GM19324 (cell line): ENCODE data around the gene FZD1.

Experiments
- ATAC-seq: cut with Tn5 transposase; IDR thresholded peaks from one replicate; pipeline ENCODE4 v1.9.1; 2021; ENCODE audit warnings: mild to moderate bottlenecking, moderate library complexity; ENCODE audit not compliant: unreplicated experiment, low FRiP score

Gene FZD1

GRCh38 chr7:91264046-91264923 is at the start of gene FZD1:
FZD1 (plus strand) TSS chr7:91264433; CDS start chr7:91264881, 448 bp downstream.
- peak; percentile 94 for ATAC-seq

GRCh38 chr7:91226411-91226810 is 37.8 kb upstream of the FZD1 start:
- ATAC-seq: no peak

GRCh38 chr7:91228327-91228726 is 35.9 kb upstream of the FZD1 start:
- ATAC-seq: no peak

GRCh38 chr7:91228927-91229558 is 35.2 kb upstream of the FZD1 start:
- no peak for ATAC-seq

GRCh38 chr7:91230100-91230499 is 34.1 kb upstream of the FZD1 start:
- no peak for ATAC-seq

GRCh38 chr7:91230503-91230902 is 33.7 kb upstream of the FZD1 start:
- ATAC-seq: no peak

DNA sequence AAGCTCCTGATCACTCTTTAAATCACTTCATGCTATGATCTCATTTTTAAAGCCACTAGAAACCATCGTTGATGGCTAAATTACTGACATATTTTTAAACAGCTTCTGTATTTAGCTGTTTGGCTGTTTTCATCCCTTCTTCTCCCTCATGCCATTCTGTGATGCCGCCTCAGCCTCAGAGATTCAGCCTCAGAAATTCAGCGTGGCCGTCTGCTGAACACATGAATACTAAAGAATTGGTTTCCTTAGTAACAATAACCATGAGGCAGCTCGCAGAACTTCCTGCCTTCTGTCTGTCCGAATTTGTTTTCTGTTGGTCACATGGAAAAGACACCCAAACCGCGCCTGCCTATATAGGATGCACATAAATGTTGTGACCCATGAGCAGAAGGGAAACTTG is 31.0 kb upstream of the FZD1 start:
- ATAC-seq: no peak

- ATAC-seq: no peak
Measured at GRCh38 chr7:91235211-91235832, 28.9 kb upstream of the FZD1 start.

GRCh38 chr7:91239171-91239604 is 25.0 kb upstream of the FZD1 start:
- no peak for ATAC-seq

DNA sequence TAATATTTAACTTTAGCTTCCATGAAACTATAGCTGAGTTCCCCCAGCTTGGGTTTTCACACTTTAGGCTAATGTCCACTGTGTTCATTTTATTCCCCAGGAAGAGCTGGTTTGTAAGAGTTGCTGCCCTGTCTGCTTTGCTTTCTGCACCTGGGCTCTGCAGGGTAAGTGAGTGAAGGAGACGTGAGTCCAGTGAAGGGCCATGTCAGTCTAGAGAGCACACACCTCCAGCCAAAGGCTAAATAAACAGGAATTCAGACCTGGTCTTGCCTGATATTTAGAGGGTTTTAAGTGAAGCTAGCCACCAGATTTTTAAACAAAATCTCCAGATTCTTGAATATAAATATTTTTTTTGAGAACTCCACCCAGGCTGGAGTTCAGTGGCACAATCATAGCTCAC is 24.5 kb upstream of the FZD1 start:
- no peak for ATAC-seq

GRCh38 chr7:91240376-91240941 is 23.8 kb upstream of the FZD1 start:
- ATAC-seq: no peak

GRCh38 chr7:91242097-91242844 is 22.0 kb upstream of the FZD1 start:
- ATAC-seq: no peak

DNA sequence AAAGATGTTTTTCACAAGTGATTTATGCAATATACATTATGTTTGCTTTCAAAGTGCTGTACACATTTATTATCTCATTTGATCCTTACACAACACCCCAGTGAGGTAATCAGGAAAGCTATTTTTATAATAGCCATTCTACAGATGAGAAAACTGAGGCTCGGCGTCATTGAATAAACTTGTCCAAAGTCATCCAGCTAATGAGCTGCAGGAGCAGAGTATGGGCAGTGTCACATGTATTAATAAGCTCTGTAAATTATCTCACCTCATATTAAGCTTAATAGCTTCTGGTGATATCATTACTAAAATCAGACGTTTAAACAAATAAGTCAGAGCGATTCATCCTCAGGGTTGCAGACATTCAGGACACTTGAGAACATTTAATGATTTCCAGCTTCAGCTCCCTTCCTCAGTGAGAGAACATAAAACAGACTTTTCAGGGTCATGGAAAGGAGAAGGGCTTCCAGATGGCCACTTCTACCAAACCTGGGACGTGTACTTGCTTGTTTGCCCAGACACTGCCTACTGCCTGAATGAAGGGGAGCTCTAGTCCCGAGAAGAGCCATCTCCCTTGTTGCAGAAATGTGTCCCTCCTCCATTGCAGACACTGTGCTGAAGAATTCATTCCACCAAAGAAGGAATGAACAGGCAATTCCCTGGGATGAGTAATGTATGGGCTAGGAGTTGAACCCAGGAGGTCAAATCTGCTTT is 20.5 kb upstream of the FZD1 start:
- ATAC-seq: no peak

DNA sequence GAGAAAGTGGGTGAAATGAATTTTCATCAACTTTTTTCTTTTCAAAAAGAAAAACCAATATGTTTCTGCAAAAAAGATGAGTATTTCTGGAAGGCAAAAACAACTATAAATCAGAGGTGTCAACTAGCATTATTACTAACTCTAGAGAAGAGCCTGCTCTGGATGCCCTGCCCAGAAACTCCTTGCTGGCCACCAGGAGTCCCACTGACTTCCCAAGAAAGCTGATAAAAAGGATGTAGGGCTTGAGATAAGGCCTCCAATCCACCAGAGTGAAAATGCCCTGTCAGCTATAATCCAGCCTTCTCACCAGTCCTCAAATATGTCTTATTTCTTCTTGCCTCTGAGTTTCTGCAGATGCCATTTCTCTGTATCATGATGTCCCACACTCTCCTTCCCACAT is 16.7 kb upstream of the FZD1 start:
- no peak for ATAC-seq

- ATAC-seq: no peak
Measured at GRCh38 chr7:91248996-91249395, 15.2 kb upstream of the FZD1 start.

DNA sequence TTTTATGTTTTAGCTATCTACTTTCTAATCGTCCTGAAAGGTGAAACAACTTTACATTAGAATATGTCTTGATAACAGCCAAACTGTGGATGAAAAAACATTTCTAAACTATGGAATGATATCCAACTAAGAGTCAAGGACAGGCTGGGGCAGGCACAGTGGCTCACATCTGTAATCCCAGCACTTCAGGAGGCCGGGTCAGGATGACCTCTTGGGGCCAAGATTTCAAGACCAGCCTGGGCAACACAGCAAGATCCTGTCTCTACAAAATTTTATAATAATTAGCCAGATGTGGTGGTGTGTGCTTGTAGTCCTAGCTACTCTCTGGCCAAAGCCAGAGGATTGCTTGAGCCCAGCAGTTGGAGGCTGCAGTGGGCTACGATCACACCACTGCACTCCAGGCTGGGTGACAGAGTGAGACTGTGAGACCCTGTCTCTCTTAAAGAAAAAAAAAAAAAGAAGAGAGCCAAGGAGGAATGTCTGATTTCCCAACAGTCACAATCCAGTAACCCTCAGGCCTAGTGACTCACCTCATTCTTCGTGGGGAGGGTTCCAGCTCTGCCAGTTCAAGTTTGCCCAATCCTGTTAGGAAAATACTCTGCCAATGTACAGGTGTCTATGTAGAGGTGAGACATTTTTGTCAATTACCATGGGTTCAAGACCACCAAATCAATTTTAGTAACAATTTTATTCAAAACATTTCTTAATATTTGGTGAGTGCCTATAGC is 14.6 kb upstream of the FZD1 start:
- no peak for ATAC-seq

DNA sequence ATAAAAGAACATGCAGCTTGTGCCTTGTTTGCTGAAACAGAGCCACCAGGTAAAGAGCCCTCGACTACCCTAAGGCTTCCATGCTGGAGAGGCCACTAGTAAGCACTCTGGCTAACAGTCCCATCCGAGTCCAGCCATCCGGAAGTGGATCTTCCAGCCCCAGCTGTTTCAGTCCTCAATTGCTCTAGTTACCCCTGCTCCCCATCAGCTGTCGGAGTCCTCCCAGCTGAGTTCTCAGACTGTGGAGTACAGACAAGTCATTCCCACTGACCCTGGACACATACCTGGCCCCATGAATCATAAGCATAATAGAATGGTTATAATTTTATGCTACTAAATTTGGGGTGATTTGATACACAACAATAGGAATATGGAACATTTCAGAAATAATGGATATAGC is 13.5 kb upstream of the FZD1 start:
- ATAC-seq: no peak

DNA sequence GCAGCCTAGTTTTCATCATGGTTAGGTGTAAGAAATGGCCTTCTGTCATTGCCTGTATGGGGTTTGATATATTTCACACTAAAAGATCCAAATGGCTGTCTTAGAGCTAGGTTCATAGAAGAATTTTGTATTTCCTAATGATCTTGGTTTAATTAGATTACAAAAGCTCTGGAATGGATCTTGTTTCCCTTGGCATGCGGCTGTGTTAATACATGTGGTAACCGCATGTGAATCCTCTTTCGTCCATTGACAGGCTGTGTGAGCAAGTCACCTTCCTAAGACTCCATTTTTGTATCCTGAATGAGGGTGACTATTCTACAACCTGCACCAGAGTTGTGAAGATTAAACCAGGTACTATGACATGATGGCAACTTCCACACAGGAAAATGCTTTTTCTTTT is 12.4 kb upstream of the FZD1 start:
- ATAC-seq: no peak

GRCh38 chr7:91263384-91264045 is 718 bp upstream of the FZD1 start:
- ATAC-seq: no peak
